Stimulated activated effector memory CD8-positive, alpha-beta T cell treated with anti-CD3 and anti-CD28 coated beads, Interleukin-12 subunit alpha, Interleukin-12 subunit beta, amount 100 ng/mL, for 72 hours (primary cell): ENCODE data around the gene YOD1.

ENCODE experiments used
- ATAC-seq: fragments of 150-1000 bp; cut with Tn5 transposase; 2 replicates; pipeline ENCODE4 v1.10.0; 2021
- DNase-seq, 2 donors: peaks; one replicate each; pipeline ENCODE4 v3.0.0; 2021 to 2022; ENCODE audit warnings: low spot score in 2 of 2
- H3K27ac Mint-ChIP-seq: one replicate; pipeline ENCODE4 v1.8.0; 2022; ENCODE audit warnings: mild to moderate bottlenecking, mixed read lengths
- H3K36me3 Mint-ChIP-seq: one replicate; pipeline ENCODE4 v1.8.0; 2022; ENCODE audit warnings: mild to moderate bottlenecking, mixed read lengths
- H3K4me1 Mint-ChIP-seq: one replicate; pipeline ENCODE4 v1.8.0; 2022; ENCODE audit warnings: mixed read lengths
- H3K4me3 Mint-ChIP-seq: one replicate; pipeline ENCODE4 v1.8.0; 2022; ENCODE audit warnings: mild to moderate bottlenecking, mixed read lengths
- H3K9me3 Mint-ChIP-seq: one replicate; pipeline ENCODE4 v1.8.0; 2022; ENCODE audit warnings: mixed read lengths

YOD1 gene

DNA sequence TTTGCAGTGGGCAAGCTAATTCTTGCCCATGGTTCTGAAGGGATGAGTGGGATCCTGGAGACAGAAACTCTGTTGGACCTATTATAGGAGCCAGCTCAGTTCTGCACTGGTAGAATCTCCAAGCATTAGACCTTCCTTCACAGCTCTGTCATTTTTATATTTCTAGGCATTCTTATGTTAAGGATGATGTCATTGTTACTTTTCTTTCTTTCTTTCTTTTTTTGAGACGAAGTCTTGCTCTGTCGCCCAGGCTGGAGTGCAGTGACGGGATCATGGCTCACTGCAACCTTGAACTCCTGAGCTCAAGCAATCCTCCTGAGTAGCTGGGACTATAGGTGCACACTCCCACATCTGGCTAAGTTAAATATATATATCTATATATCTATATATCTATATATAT is 9.6 kb upstream of the YOD1 start:
- Mint-ChIP-seq H3K27ac (no peak overlapping the region), H3K4me3 (no peak overlapping the region), H3K9me3 (no peaks in the 10 kb centered on the region), H3K36me3 (no peaks in the 10 kb centered on the region), H3K4me1 (no peaks in the 10 kb centered on the region)
- no peak for DNase-seq
- ATAC-seq, result no peak

DNA sequence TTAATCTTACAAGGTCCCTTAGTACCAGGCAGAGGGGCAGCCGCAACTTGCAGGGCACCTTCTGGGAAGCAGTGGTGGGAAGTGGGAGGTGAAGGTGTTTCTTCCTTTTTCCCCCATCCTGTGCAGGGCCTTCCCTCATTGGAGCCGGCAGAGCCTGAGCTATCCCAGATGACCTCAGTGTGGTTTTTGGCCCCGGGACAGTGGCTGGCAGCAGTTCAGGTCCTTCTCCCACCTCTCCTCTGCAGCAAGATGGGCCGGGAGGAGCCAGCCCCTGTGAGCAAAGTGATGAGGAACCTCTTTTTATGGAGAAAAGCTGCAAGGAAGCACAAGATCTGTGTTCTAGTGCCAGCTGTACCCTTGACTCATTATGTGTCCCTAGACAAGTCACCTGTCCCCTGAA is 8.9 kb upstream of the YOD1 start:
- Mint-ChIP-seq H3K27ac (no peak overlapping the region), H3K36me3 (no peaks in the 10 kb centered on the region), H3K4me1 (no peaks in the 10 kb centered on the region), H3K9me3 (no peaks in the 10 kb centered on the region), H3K4me3 (no peak overlapping the region)
- no peak for ATAC-seq
- DNase-seq, result no peak

DNA sequence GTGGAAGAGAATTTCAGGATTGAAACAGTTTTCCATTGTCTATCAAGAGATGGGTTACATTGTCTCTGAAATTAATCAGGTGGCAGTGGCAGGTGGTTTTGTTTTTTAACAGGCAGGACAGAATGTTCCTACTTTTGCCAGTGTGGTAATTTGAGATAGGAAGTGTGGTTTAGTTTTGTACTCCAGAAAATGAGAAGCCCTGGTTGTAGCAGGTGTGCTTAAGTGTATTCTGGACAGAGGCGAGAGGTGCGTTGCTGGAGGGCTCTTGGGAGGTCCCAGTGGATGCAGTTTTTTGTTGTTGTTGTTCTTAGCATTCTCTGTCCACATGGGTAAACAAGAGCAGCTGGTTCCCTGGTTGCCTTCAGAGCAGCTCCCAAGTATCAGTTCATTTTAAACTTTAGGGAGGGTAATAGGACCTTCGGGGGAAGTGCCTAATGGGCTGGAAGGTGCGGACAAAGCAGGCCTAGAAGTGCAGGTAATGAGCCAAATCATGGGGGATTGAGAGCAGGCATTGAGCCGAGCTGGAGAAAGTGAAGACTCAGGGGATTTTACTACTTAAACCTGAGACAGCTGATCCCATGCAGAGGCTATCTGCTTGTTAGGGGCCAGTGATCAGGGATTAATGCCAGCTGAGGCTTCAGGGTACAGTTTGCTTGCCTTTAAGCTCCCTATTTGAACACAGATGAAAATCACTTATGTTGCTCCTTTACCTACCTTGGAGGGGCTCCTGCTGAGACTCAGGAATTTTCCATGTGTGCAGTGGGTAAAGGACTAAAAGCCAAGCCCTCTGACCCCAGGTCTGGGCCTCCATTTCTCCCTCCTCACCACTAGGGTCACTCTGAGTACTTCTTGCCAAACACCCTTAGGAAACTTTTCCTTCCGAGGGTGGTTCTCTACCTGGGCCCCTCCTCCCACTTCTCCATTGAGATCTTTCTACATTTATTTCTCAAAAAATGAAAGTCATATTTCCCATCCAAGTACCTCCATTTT is 8.2 kb upstream of the YOD1 start:
- Mint-ChIP-seq H3K9me3 (no peaks in the 10 kb centered on the region), H3K36me3 (no peaks in the 10 kb centered on the region), H3K27ac (no peak overlapping the region), H3K4me1 (no peaks in the 10 kb centered on the region), H3K4me3 (no peak overlapping the region)
- no peak for DNase-seq
- no peak for ATAC-seq

DNA sequence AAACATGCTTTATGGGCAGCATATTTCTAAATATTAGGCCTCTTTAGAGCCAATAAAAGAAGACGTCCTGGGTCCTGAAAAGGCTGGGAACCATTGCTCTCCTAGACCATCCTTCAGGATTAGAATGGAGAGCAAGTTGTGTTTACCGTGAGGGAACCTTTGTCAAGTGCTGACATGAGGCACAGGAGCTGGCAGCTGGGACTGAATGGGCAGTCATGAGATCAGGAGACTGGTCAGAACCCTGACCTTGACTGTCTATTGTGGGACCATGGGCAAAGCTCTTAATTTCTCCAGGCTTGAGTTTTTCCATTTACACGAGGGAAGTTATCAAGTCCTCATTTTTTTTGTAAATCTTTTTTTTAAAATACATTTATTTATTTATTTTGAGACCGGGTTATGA is 7.2 kb upstream of the YOD1 start:
- H3K4me3 Mint-ChIP-seq, result no peak overlapping the region
- H3K27ac Mint-ChIP-seq, result no peak overlapping the region
- H3K9me3 Mint-ChIP-seq, result no peaks in the 10 kb centered on the region
- ATAC-seq (no peak), DNase-seq (no peak)
- H3K4me1 Mint-ChIP-seq, result peaks cover 3% of the 10 kb centered on the region
- no peaks in the 10 kb centered on the region for H3K36me3 Mint-ChIP-seq

DNA sequence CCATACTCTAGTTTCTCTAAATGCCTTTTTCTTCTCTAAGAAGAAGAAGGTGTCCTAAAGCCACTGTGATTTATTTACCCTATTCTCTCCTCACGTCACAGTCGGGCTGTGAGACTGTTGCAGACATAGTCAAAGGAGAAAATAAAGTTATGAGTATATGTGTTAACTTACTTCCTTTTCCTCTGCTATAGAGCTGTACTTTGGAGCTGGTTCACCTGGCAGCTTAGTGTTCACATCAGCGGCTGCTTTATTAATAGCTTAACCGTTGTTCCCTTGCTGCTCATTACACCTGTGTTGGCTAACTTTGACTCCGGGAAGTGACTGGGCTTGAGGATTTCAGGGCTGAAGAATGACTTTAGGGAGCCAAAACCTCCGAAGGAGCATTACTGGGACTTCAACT is 5.7 kb upstream of the YOD1 start:
- Mint-ChIP-seq H3K4me1 (peaks cover 15% of the 10 kb centered on the region), H3K9me3 (no peaks in the 10 kb centered on the region), H3K4me3 (no peak overlapping the region), H3K27ac (no peak overlapping the region), H3K36me3 (no peaks in the 10 kb centered on the region)
- ATAC-seq (no peak), DNase-seq (no peak)

DNA sequence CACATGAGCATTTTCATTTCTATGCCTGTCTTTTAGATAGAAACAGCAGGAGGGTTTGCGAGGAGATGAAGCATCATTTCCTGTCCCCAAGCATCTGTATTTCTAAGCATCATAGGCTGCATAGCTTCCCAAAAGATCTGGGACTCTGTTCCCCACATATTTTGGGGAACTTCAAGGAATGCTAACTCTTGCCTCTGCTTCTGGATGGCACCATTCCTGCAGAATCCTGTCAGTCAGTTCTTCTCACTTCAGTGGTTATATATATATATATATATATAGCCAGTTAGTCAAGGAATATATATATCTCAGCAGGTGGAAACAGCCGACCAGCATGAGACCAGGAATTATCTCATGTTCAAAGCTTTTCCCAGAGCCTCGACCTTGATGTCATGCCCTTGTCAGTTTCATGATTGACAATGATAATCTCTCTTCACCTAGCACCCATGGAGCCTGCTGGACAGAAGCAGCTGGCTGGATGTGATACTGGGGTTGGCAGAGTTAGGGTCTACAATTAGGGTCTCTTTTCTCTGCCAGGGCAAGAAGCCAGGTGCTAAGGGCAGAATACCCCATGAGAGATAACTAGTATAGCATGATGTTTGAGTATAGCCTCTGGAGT is 4.5 kb upstream of the YOD1 start:
- H3K27ac Mint-ChIP-seq, result no peak overlapping the region
- DNase-seq, result no peak
- H3K4me1 Mint-ChIP-seq, result peaks cover 24% of the 10 kb centered on the region
- no peak for ATAC-seq
- no peaks in the 10 kb centered on the region for H3K9me3 Mint-ChIP-seq
- no peaks in the 10 kb centered on the region for H3K36me3 Mint-ChIP-seq
- no peak overlapping the region for H3K4me3 Mint-ChIP-seq

DNA sequence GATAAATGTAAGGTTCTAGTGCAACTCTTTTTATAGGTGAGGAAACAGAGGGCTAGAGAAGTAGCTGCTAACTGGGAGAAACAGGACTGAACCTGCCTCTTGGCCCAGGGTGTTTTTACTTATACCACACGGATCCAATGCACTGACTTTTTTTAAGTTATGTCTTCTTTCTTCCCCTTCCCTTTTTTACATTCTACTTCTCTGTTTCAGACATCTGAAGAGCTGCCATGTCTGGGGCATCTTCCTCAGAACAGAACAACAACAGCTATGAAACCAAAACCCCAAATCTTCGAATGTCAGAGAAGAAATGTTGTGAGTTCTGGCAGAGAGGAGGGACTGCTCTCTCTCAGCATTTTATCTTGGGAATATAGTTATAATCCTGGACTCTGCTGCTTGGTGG is 3.5 kb upstream of the YOD1 start:
- Mint-ChIP-seq H3K9me3 (no peaks in the 10 kb centered on the region), H3K36me3 (peaks cover 8% of the 10 kb centered on the region), H3K4me1 (peaks cover 31% of the 10 kb centered on the region), H3K4me3 (peak overlapping the region; percentile 94), H3K27ac (no peak overlapping the region)
- ATAC-seq, result no peak
- DNase-seq, result no peak

DNA sequence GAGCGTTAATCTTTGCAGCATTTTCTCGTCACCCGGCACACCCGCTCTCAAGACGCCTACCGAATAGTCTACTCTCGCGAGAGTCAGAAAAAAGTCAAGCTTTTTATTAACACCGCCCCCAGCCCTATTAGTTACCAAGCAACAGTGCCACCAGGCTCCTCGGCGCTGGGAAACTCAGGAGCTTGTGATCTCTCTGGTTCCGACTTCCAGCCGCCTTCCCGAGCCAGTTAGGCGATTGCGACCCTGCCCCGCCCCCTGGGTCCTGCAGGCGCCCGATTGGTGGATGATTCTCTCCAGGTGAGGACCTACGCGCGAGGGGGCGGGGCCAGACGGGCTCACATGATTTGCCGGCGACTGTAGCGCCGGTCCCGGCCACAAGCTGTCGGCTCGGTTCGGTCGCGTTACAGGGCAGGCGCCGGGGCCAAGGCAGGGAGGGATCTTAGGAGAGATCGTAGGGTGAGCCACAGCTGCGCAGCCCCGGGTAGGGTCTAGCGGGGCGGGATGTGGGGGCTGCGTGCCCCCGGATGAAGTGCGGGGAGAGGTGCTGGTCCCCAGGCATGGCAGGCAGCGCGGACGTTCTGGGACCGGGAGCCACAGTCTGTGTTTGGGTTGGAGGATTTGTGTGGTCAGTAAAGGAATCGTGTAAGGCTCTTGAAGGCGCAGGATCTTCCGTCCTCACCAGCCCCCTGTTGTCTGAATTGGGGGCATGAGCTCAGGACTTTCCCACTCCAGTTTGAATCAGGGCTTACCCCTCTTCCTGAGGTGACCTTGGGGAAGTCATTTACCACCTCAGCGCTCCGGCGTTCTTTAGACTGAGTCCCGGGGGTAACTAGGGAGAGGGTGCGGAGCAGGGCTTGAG is 2.1 kb upstream of the YOD1 start, which contains the start of gene PFKFB2:
TSS of gene PFKFB2 (plus strand) at position 365 of the 859 bp plus-strand sequence. CDS start 1,443 bp downstream, outside the sequence.
- DNase-seq, result peak; percentile 82 to 96
- Mint-ChIP-seq H3K36me3 (peaks cover 21% of the 10 kb centered on the region), H3K4me1 (peaks cover 39% of the 10 kb centered on the region), H3K27ac (peak within 1 kb of the TSS; percentile 93), H3K9me3 (no peaks in the 10 kb centered on the region), H3K4me3 (peak within 1 kb of the TSS; percentile 94)
- peak; percentile 86 for ATAC-seq

DNA sequence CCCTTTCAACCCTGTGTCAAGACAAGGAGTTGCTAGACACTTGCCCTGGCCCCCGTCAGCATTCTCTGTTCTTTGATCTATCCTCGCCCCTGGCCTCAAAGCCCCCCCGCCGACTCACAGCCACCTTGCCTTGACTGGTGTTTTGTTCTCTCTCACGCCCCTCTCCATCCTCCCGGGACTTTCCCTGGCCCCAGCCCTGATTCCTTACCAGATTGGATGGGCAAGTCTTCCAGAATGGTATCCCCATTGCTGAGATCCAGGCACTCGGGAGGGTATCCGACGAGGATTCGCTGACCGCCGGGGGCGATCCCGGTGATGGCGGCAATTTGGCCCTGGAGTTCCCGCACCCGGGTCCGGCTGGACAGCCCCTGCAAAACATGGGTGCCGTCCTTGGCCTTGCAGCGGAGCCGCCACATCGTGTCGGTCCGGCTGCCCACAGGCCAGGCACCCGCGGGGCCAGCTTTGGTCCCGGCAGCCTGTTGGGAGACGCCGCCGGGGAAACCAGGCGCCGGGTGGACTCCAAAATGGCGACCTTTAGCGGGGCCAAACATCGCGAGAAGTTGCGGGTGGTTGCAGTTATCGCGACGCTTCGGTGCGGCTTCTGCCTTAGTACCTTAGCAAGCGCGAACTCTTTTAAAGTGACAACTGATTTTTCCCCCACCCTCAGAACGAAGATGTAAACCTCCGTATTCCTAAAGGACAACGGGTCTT is 373 bp downstream of the YOD1 start:
- H3K27ac Mint-ChIP-seq, result peak overlapping the region; percentile 98
- peak overlapping the region; percentile 94 for H3K4me3 Mint-ChIP-seq
- DNase-seq (peak; percentile 85 to 93), ATAC-seq (peak; percentile 73)
- H3K36me3 Mint-ChIP-seq, result peaks cover 46% of the 10 kb centered on the region
- H3K4me1 Mint-ChIP-seq, result peaks cover 41% of the 10 kb centered on the region
- H3K9me3 Mint-ChIP-seq, result no peaks in the 10 kb centered on the region

DNA sequence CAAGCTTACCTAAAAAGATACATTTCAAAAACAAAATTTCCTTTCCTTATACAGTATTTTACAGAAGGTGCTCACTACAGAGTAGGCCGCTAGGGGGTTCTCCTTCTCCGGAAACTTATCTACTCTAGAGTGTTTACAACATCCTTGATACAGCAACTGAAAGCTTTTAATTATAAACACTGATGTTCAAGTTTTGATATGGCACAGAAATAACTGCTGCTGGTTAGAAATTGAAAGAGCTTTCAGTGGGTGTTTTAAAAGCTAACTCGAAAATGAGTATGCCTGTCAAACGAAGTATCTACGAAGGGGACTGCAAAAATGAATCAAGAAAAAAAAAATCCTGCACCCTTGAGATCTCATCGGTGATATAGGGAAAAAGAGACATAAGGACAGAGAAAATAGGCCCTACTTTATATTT is 1.0 kb downstream of the YOD1 start:
- ATAC-seq (peak; percentile 64), DNase-seq (no peak)
- Mint-ChIP-seq H3K9me3 (no peaks in the 10 kb centered on the region), H3K4me1 (peaks cover 46% of the 10 kb centered on the region), H3K4me3 (peak overlapping the region; percentile 94), H3K27ac (peak overlapping the region; percentile 98), H3K36me3 (peaks cover 53% of the 10 kb centered on the region)

DNA sequence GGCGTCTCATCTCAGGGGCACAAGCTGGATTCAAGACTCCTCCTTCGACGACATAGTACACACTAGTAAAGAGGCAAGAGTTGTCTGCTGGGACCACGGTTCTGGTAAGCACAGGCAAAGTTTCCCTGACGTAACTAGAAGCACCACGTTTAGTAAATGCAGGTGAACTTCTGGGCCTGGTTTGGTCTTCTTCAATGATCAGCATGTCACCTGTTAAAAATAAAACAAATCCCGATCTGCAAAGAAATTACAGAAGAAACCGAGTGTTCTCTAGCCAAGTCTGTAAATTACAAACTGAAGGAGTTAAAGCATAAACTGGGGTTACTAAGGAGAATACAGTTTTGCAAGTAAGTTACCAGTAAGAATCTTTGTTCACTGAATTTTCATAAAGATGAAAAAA is 1.5 kb downstream of the YOD1 start:
- Mint-ChIP-seq H3K4me1 (peaks cover 50% of the 10 kb centered on the region), H3K27ac (peak overlapping the region; percentile 98), H3K36me3 (peaks cover 57% of the 10 kb centered on the region), H3K9me3 (no peaks in the 10 kb centered on the region), H3K4me3 (peak overlapping the region; percentile 94)
- no peak for DNase-seq
- ATAC-seq, result no peak

DNA sequence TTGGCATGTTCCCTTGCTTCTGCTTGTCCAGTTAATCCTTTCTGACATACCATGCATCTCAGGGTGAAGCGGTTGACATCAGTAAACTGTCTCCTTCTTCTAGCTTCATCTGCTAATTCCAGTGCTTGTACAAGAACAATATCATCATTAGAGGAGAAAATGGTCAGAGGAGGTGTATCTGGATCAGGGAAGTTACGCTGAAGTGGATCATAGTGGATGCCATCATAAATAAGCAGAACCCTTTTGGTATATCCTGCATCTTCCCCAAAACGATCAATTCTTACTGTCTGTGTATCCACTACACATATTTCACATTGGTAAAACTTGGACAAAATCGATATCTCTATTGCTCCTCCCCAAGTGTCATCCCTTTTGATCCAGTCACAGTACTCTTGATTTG is 2.0 kb downstream of the YOD1 start:
- Mint-ChIP-seq H3K4me1 (peaks cover 55% of the 10 kb centered on the region), H3K27ac (peak overlapping the region; percentile 98), H3K4me3 (peak overlapping the region; percentile 94), H3K36me3 (peaks cover 62% of the 10 kb centered on the region), H3K9me3 (no peaks in the 10 kb centered on the region)
- ATAC-seq, result no peak
- DNase-seq, result no peak

DNA sequence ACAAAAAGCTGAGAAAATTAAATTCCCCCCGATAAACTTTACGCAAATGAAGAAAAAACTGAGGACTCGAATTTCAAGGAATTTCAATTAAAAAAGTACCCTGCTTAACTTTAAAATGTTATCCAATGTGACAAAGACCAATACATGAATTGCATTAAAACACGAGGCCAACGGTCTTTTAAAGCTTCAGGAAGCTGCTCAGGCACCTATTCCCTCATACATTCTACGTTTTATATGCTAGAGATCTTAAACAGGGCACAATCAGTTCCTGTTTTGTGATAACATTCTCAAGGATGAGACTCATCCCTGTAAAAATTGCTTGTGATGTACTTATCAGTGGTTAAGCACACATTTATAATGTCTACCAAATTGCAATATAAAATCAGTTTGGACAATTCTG is 3.0 kb downstream of the YOD1 start:
- ATAC-seq (no peak), DNase-seq (no peak)
- peaks cover 51% of the 10 kb centered on the region for H3K4me1 Mint-ChIP-seq
- H3K36me3 Mint-ChIP-seq, result peaks cover 64% of the 10 kb centered on the region
- H3K9me3 Mint-ChIP-seq, result no peaks in the 10 kb centered on the region
- no peak overlapping the region for H3K27ac Mint-ChIP-seq
- H3K4me3 Mint-ChIP-seq, result no peak overlapping the region

DNA sequence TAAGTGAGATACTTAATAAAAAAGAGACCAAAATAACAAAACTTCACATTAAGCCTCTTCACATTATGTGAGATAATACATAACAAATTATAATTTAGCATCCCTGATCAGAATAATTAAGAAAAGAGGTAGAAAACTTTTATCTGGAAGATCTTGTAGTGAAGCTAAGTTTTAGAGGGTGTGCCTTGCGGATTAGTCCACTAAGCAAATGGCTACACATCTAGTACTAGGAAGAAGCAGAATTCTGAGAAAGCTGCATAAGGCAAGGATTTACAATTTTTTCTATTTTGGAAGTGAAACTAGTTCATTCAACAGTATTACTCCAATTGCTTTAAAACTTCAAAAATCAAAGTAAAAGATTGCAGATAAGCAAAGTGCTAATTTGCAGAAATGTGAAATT is 3.5 kb downstream of the YOD1 start:
- Mint-ChIP-seq H3K4me3 (no peak overlapping the region), H3K27ac (no peak overlapping the region), H3K9me3 (no peaks in the 10 kb centered on the region), H3K4me1 (peaks cover 47% of the 10 kb centered on the region), H3K36me3 (peaks cover 64% of the 10 kb centered on the region)
- DNase-seq (no peak), ATAC-seq (no peak)

DNA sequence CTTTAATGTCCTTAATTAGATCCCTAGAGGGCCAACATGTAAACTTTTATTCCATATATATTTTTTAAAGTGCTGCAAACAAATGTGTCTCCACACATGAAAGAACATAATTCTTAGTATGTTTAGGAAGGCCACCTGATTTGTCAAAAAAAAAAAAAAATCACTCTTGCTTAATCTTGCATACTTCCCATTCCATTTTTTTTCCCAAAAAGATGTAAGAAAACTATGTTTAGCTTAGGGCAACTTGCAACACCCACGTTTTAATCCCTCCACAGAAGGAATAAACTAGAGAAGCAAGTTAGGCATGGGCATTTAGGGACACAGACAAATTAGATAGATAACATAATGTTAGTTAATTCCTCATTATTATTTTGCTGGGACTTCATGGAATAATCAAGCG is 5.6 kb downstream of the YOD1 start:
- ATAC-seq (no peak), DNase-seq (no peak)
- H3K4me3 Mint-ChIP-seq, result no peak overlapping the region
- no peaks in the 10 kb centered on the region for H3K9me3 Mint-ChIP-seq
- no peak overlapping the region for H3K27ac Mint-ChIP-seq
- H3K4me1 Mint-ChIP-seq, result peaks cover 32% of the 10 kb centered on the region
- H3K36me3 Mint-ChIP-seq, result peaks cover 64% of the 10 kb centered on the region
